ENCODE results near the gene SIPA1. TPM values are rescaled to one million over a fixed set of nuclear protein-coding genes. Genes with fewer than 3 reads are reported as not detected.

The SIPA1 gene
- total and polyA plus RNA-seq, 2 of the 13 experiments (the other 11 are each of a cell fraction or from before 2014, with no cell fraction given), result 5.8 to 7.7 TPM

GRCh38 chr11:65616575-65617001, 21.3 kb upstream of the SIPA1 start (continued):
- TF ChIP-seq ZNF142 (CRISPR knock-in tag; IDR thresholded peaks at IDR 0.05) (no peak), E2F2 (CRISPR knock-in tag; IDR thresholded peaks at IDR 0.05; ENCODE audit: borderline replicate concordance) (no peak), IRX3 (CRISPR knock-in tag; IDR thresholded peaks at IDR 0.05; ENCODE audit: borderline replicate concordance, low read depth) (no peak), ELF1 (CRISPR knock-in tag; IDR thresholded peaks at IDR 0.05) (peak; percentile 13; the same call in 1 of the 2 replicates), CREB1 (IDR thresholded peaks at IDR 0.05) (no peak), CREB1 (CRISPR knock-in tag; IDR thresholded peaks at IDR 0.05) (peak; percentile 25; the same call in 1 of the 2 replicates), NRL (CRISPR knock-in tag; IDR thresholded peaks at IDR 0.05; ENCODE audit: borderline replicate concordance) (no peak), CHCHD3 (CRISPR knock-in tag; IDR thresholded peaks at IDR 0.05) (no peak), THYN1 (CRISPR knock-in tag; IDR thresholded peaks at IDR 0.05; ENCODE audit: borderline replicate concordance, low read depth) (no peak), JUND (CRISPR knock-in tag; IDR thresholded peaks at IDR 0.05) (no peak; the same call in 1 of the 2 replicates), RCOR2 (CRISPR knock-in tag; IDR thresholded peaks at IDR 0.05) (0 out of 2 replicates have a peak, but pooled peaks have one; percentile 29), ZNF576 (CRISPR knock-in tag; IDR thresholded peaks at IDR 0.05) (no peak), ZNF282 (IDR thresholded peaks at IDR 0.05; ENCODE audit: partially characterized antibody) (no peak), ASH2L (IDR thresholded peaks at IDR 0.05; ENCODE audit: insufficient read length, low read depth, low read length) (no peak), ZNF446 (CRISPR knock-in tag; IDR thresholded peaks at IDR 0.05) (0 out of 2 replicates have a peak, but pooled peaks have one; percentile 33), TRIM24 (CRISPR knock-in tag; IDR thresholded peaks at IDR 0.05) (no peak), KLF6 (CRISPR knock-in tag; IDR thresholded peaks at IDR 0.05) (no peak), ZNF816 (CRISPR knock-in tag; IDR thresholded peaks at IDR 0.05; ENCODE audit: borderline replicate concordance) (no peak), ISX (CRISPR knock-in tag; conservative IDR thresholded peaks at IDR 0.05) (no peak), ZNF121 (CRISPR knock-in tag; IDR thresholded peaks at IDR 0.05) (no peak), SSRP1 (CRISPR knock-in tag; IDR thresholded peaks at IDR 0.05) (no peak), MAFF (IDR thresholded peaks at IDR 0.05; ENCODE audit: low read depth, low read length) (no peak), ZNF670 (CRISPR knock-in tag; IDR thresholded peaks at IDR 0.05; ENCODE audit: borderline replicate concordance) (no peak), MIXL1 (CRISPR knock-in tag; IDR thresholded peaks at IDR 0.05) (no peak), MYNN (CRISPR knock-in tag; IDR thresholded peaks at IDR 0.05; ENCODE audit: low read depth) (no peak), SMARCE1 (IDR thresholded peaks at IDR 0.05; ENCODE audit: borderline replicate concordance) (no peak), NCOA1 (CRISPR knock-in tag; IDR thresholded peaks at IDR 0.05) (no peak)
